NCI-H2227 (cell line): ENCODE results near the gene ISY1.
"Not testable (repeated sequence)": the region's sequence is repeated elsewhere in the genome, so short reads cannot be mapped to it uniquely, and the experiment has no call there.

Source experiments
- DNase-seq: peaks from one replicate; lab custom pipeline; 2025; ENCODE audit not compliant: unreplicated experiment; lab: John Stamatoyannopoulos, UW

ISY1 gene

GRCh38 chr3:129160891-129161859 is at the start of gene ISY1:
Gene ISY1, minus strand, starts transcription at chr3:129161063. Its CDS starts 88 bp downstream, at chr3:129160975.
- DNase-seq: peak; percentile 90

DNA sequence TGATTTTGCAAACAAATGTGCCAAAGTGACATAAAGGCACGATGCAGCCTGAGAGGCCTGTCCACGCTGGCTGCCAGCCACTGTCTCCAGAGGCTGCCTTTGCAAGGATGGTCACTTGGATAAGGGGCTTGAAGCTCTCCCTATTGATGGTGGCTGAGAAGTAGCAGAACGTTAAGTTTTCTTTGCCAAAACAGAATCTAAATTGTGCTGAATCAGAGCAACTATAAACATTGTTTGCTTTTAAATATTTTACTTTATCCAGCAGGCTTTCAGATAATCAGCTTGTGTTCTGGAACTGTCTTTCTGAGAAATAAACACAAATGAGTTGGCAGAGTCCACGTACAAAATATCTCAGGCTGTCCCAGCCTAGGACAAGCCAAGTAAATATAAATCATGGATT is 46.6 kb upstream of the ISY1 start:
- no peak for DNase-seq

- no peak for DNase-seq
Observed at GRCh38 chr3:129205109-129205832, 44.4 kb upstream of the ISY1 start.

GRCh38 chr3:129204473-129204872 is 43.6 kb upstream of the ISY1 start:
- no peak for DNase-seq

DNA sequence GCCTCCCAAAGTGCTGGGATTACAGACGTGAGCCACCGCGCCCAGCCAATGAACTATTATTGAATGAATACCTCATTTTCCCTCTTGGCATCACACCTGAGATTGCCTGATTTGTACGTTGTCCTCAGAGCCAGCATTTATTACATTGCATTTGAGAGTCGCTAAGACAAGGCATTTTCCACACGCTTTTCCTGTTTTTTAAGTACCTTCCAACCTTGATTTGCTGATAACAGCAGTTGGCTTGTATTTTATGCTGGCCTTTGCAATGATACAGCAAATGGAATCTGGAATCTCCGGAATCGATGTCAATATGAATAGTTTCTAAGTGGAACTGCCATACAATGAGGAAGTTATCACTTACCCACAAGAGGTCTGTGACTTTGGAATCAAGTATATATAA is 38.5 kb upstream of the ISY1 start:
- DNase-seq: no peak

- DNase-seq: no peak
Observed at GRCh38 chr3:129197321-129197720, 36.5 kb upstream of the ISY1 start.

DNA sequence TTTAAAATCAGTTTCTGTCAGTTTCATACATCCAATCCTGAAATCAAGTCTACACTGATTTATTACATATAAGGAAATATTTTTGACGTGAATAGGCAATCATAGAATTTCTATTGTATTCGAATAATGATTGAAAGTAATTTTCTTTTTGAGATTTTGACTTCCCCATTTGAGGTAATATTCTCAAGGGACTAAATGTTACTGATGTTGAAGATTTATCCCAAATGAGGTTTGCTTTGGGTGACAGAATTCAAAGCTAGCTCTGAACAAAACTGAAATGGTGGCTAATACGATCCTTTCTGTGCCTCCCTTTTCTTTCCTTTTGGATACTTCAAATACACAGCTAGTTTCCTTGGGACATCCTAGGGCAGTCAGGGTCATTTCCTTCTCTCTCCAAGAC is 35.7 kb upstream of the ISY1 start:
- DNase-seq: no peak

GRCh38 chr3:129195731-129196256 is 34.9 kb upstream of the ISY1 start:
- peak; percentile 28 for DNase-seq

DNA sequence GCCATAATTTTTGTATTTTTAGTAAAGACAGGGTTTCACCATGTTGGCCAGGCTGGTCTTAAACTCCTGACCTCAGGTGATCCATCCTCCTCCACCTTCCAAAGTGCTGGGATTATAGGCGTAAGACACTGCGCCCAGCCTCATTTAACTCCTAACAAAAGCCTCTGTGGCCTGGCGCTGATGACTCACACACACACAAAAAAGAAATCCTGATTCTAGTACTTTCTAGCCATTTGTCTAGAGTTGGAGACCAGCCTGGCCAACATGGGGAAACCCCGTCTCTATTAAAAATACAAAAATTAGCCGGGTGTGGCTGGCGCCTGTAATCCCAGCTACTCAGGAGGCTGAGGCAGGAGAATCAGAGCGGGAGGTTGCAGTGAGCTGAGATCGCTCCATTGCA is 28.9 kb upstream of the ISY1 start:
- not testable (repeated sequence) for DNase-seq

- no peak for DNase-seq
Observed at GRCh38 chr3:129187857-129188256, 27.0 kb upstream of the ISY1 start.

DNA sequence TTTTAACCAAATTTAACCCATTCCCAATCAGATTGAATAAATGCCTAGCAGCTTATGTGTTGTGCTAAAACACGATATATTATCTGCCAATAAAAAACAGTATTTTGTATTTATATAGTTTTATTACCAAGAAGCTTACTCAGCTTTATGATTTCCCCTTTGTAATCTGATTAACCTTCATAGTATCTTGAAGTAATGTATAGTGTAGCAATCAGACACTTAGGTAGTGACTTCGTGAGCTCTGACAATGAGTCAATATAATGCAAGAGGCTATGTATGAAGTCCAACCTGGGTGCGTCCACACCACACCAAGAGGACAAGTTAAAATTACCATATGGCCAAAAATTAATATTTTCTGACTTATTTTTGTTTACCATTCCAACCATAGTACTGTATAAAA is 24.9 kb upstream of the ISY1 start:
- DNase-seq: no peak

GRCh38 chr3:129184784-129185542 is 24.1 kb upstream of the ISY1 start:
- not testable (repeated sequence) for DNase-seq

DNA sequence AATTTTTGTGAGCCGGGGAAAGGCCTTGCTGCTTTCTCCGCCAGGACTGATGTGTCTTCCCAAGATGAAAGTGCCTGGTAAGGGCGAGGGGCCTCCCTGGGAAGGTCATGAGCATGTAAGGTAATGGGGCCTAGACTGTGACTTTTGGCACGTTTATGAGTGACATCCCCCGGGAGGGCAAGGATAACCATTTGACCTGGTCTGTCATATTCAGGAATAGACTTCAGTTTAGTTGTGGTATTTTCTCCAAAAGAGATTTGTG is 23.5 kb upstream of the ISY1 start:
- DNase-seq: peak; percentile 5

DNA sequence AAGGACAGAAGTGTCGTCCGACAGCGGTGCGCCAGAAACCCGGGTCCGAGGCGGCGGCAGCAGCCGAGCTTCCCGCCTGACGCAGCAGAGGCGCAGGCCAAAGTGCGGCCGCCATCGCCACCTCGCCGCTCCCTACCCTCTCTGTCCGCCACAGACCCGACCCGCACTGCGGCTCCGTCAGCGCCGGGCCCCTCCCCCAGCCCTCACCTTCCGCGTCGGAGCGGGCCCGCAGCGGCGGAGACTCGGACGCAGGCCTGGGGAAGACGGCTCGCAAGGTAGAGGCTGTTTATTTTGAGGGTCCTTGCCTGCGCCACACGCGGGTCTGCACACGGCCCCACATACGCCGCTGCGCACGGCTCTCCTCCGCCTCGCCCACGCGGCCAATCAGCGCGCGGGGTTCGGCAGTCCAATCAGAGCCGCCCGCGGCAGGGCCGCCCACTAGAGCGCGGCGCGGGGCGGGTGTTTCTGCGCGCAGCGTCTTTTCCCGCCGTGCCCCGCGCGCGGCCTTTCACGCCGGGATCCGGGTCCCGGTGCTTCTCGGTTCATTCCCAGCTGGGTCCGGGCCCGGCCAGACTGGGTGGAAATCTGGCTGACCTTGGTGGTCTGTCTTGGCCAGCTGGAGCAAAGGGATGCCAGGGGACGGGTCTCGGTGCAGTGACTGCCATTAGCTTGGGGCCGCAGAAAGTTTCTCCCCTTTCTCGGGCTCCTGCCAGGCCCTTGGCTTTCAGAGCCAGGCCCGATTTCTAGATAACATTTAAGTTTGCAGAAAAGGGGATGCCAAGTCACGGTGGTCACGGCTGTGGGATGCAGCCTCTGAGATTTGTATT is 22.9 kb upstream of the ISY1 start, which contains the start of gene CNBP:
Gene CNBP, minus strand, starts transcription at position 328 of the 827 bp plus-strand sequence. CDS start 12,139 bp downstream, outside the sequence.
- DNase-seq: peak; percentile 96

- no peak for DNase-seq
Observed at GRCh38 chr3:129182390-129183185, 21.7 kb upstream of the ISY1 start.

- no peak for DNase-seq
Observed at GRCh38 chr3:129181819-129182218, 21.0 kb upstream of the ISY1 start.

GRCh38 chr3:129180461-129180860 is 19.6 kb upstream of the ISY1 start:
- no peak for DNase-seq

DNA sequence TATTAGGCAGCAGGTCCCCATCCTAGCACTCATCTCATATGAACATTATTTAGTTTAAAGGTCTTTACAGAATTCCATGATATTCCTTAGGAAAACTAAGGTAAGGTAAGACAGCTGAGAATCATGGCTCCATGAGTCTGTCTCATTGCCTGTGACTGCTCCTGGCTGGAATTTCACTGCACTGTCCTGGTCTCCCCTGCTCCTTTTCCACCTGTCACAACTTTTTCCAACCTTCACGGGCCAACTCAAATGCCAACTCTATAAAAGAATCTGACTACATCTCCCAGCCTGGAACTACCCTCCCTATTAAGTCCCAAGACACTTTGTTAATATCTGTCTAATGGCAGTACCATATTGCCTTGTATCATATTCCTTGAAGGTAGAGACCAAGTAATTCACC is 15.2 kb upstream of the ISY1 start:
- DNase-seq: no peak

- DNase-seq: no peak
Observed at GRCh38 chr3:129173725-129174124, 12.9 kb upstream of the ISY1 start.

DNA sequence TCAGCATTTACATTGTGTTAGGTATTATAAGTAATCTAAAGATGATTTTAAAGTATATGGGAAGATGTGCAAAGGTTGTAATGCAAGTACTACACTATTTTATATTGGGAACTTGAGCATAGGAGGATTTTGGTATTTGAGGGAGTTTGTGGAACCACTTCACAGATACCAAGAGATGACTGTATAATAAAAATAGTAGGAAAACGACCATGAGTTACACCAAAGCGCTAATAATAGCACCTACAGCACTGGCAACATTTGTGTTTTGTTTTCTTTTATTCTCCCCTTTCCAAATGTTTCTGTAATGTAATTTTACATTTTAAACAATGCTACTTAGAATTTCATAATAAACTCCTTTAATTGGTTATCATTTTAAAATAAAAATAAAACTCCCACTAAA is 12.3 kb upstream of the ISY1 start:
- DNase-seq: no peak
